AG04450 (cell line): ENCODE measurements around the gene MCF2. TPM values are rescaled to one million over a fixed set of nuclear protein-coding genes. Genes with fewer than 3 reads are reported as not detected.

Experiments used
- CTCF ChIA-PET: fragments of 300-600, 350-600 bp; formaldehyde crosslinking; extraction: SDS; loops from one replicate; lab custom pipeline; 2022; ENCODE audit warnings: antibody characterized with exemption, inconsistent platforms; lab: Charles Lee
- POLR2A ChIA-PET: fragments of 350-600 bp; formaldehyde crosslinking; extraction: SDS; loops from one replicate; lab custom pipeline; 2021; ENCODE audit warnings: antibody characterized with exemption, inconsistent platforms; lab: Yijun Ruan, JAX
- DNase-seq: peaks from one replicate; pipeline ENCODE4 v3.0.0-alpha.2; 2011; ENCODE audit warnings: low read depth, low spot score
- H3K27ac ChIP-seq: one replicate; pipeline ENCODE4 v1.5.1; 2012; ENCODE audit warnings: low read depth, low read length, control low read depth
- H3K27me3 ChIP-seq: one replicate; pipeline ENCODE4 v1.6.0; 2012; ENCODE audit warnings: low read length; ENCODE audit not compliant: control insufficient read depth, insufficient read depth
- H3K4me3 ChIP-seq: 2 replicates; pipeline ENCODE4 v1.5.1; 2011; ENCODE audit warnings: mild to moderate bottlenecking, low read depth, low read length, control low read depth
- H3K9me3 ChIP-seq: 2 replicates; pipeline ENCODE4 v1.5.1; 2012; ENCODE audit warnings: low read length; ENCODE audit not compliant: control insufficient read depth, insufficient read depth
- polyA minus RNA-seq: library from RNA; depleted of rRNA, polyadenylated mRNA; stranded (reverse); fragments of >200 nt; gene quantifications from 2 replicates; pipeline ENCODE4 v1.2.3, GENCODE V29; 2011; rRNA and poly(A)+ RNA removed
- polyA plus RNA-seq: library from polyadenylated mRNA; depleted of rRNA; stranded (reverse); fragments of >200 nt; gene quantifications from 2 replicates; pipeline ENCODE4 v1.2.3, GENCODE V29; 2011; rRNA removed
- TF ChIP-seq, protein P1 (sequence below): IDR thresholded peaks from 2 replicates; pipeline ENCODE4 v1.5.1; 2011; ENCODE audit warnings: low read depth, low read length, control low read depth, inconsistent platforms

The MCF2 gene, protein sequence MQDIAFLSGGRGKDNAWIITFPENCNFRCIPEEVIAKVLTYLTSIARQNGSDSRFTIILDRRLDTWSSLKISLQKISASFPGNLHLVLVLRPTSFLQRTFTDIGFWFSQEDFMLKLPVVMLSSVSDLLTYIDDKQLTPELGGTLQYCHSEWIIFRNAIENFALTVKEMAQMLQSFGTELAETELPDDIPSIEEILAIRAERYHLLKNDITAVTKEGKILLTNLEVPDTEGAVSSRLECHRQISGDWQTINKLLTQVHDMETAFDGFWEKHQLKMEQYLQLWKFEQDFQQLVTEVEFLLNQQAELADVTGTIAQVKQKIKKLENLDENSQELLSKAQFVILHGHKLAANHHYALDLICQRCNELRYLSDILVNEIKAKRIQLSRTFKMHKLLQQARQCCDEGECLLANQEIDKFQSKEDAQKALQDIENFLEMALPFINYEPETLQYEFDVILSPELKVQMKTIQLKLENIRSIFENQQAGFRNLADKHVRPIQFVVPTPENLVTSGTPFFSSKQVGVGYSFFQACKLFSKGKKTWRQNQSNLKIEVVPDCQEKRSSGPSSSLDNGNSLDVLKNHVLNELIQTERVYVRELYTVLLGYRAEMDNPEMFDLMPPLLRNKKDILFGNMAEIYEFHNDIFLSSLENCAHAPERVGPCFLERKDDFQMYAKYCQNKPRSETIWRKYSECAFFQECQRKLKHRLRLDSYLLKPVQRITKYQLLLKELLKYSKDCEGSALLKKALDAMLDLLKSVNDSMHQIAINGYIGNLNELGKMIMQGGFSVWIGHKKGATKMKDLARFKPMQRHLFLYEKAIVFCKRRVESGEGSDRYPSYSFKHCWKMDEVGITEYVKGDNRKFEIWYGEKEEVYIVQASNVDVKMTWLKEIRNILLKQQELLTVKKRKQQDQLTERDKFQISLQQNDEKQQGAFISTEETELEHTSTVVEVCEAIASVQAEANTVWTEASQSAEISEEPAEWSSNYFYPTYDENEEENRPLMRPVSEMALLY
- polyA plus RNA-seq (0.05 and 0.09 TPM in 2 replicates), polyA minus RNA-seq (0.09 TPM in 1 of 2 replicates, not detected in the other)

DNA sequence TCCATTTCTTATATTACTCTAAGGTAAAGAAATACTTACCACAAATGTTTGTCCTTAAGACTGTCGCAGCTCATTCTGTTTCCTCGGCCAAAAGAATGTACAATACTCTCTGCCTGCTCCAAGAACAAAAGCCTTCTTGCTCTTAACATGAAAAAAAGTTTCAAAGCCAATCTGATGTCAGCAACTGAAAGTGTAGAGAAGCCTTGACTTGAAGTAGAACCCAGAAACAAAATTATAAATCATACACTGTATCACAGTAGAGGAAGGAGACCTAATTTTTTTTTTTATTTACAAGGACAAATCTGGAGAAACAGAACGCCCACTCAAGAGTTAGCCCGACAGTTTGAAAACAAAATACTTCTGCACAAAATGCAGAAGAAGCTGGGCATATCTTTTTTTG lies at the start of gene MCF2:
Gene MCF2 (minus strand): TSS at position 101 of the 400 bp plus-strand sequence. CDS start 56,423 bp downstream, outside the sequence.
- Histone ChIP-seq H3K9me3 (no peaks in the 10 kb centered on the region), H3K4me3 (no peak within 1 kb of the TSS), H3K27me3 (no peaks in the 10 kb centered on the region), H3K27ac (no peak within 1 kb of the TSS)
- ChIA-PET POLR2A (no interaction called here), CTCF (no interaction called here)
- DNase-seq = no peak
- TF ChIP-seq, protein P1, sequence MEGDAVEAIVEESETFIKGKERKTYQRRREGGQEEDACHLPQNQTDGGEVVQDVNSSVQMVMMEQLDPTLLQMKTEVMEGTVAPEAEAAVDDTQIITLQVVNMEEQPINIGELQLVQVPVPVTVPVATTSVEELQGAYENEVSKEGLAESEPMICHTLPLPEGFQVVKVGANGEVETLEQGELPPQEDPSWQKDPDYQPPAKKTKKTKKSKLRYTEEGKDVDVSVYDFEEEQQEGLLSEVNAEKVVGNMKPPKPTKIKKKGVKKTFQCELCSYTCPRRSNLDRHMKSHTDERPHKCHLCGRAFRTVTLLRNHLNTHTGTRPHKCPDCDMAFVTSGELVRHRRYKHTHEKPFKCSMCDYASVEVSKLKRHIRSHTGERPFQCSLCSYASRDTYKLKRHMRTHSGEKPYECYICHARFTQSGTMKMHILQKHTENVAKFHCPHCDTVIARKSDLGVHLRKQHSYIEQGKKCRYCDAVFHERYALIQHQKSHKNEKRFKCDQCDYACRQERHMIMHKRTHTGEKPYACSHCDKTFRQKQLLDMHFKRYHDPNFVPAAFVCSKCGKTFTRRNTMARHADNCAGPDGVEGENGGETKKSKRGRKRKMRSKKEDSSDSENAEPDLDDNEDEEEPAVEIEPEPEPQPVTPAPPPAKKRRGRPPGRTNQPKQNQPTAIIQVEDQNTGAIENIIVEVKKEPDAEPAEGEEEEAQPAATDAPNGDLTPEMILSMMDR = no peak

DNA sequence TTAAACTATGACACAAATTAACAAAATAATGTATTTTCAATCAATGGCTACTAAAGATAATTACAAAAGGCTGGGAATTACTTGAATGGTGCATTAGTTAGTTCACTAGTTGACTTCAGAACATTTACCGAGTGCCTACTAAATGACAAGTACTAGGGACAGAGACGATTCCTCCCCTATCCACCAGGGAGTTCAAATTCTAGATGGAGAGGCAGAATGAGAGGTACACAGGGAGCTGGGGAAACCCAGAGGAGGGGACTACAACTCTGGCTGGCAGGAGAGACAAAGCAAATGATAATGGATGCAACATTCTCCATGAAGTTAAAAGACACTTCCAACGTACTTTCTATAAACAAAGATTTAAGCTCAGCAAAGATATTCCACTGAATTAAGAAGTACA lies 43.1 kb upstream of the MCF2 start:
- DNase-seq = no peak
- Histone ChIP-seq H3K27me3 (no peaks in the 10 kb centered on the region), H3K9me3 (no peaks in the 10 kb centered on the region), H3K27ac (no peak overlapping the region), H3K4me3 (no peak overlapping the region)
- POLR2A ChIA-PET = interaction anchor here (1.0 kb wide), 1 partner anchor 12 kb away, joined by 3 read pairs; no protein-coding TSS in a partner anchor
- CTCF ChIA-PET = interaction anchor here (1.0 kb wide), 1 partner anchor 9 kb away, joined by 6 read pairs; no protein-coding TSS in a partner anchor
- TF ChIP-seq, protein P1 = no peak

- POLR2A ChIA-PET = interaction anchor here (1.0 kb wide), 1 partner anchor 12 kb away, joined by 3 read pairs; no protein-coding TSS in a partner anchor
- Histone ChIP-seq H3K27ac (no peak overlapping the region), H3K27me3 (no peaks in the 10 kb centered on the region), H3K4me3 (no peak overlapping the region), H3K9me3 (no peaks in the 10 kb centered on the region)
- CTCF ChIA-PET = interaction anchor here (0.7 kb wide), 1 partner anchor 10 kb away, joined by 3 read pairs; no protein-coding TSS in a partner anchor
- DNase-seq = no peak
- TF ChIP-seq, protein P1 = no peak
Measured at GRCh38 chrX:139750390-139750789, 42.4 kb upstream of the MCF2 start.

DNA sequence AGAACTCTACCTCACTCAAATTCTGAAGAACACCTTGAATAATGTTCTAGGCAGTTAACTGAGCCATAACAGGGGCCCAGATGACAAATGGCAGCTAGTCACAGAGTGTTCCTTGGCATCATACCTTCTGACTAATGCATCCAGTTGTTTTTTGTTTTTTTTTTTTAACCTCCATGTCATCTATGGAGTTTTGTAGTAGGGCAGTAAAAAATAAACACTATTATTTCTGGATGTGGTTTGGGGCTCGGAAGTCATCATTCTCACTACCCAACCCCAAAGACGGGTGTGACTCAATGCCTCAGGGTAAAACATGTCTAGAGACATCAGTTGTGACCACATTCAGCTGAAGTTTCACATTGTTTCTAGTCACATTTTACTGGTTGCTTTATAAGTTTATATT lies 31.2 kb upstream of the MCF2 start:
- TF ChIP-seq, protein P1 = no peak
- DNase-seq = no peak
- ChIA-PET POLR2A (interaction anchor here (1.2 kb wide), 1 partner anchor 11 kb away, joined by 3 read pairs; no protein-coding TSS in a partner anchor), CTCF (no interaction called here)
- H3K9me3 ChIP-seq = no peaks in the 10 kb centered on the region
- H3K4me3 ChIP-seq = no peak overlapping the region
- H3K27me3 ChIP-seq = no peaks in the 10 kb centered on the region
- peak overlapping the region; percentile 39 for H3K27ac ChIP-seq
